K562 (cell line): ENCODE measurements around the gene B4GALNT3. TPM values are rescaled to one million over a fixed set of nuclear protein-coding genes. Genes with fewer than 3 reads are reported as not detected.

Source experiments
- ATAC-seq: fragments of 200-7000 bp; cut with Tn5 transposase; 3 replicates; pipeline ENCODE4 v1.9.1; 2020; ENCODE audit warnings: moderate library complexity
- BruUV-seq: library from RNA; stranded (reverse); fragments of 400-500 nt; replicated peaks from 2 replicates; lab custom pipeline; 2021; lab: Mats Ljungman, UMichigan
- CTCF ChIA-PET: fragments of 300-600 bp; formaldehyde crosslinking; extraction: SDS; loops from one replicate; lab custom pipeline; 2021; ENCODE audit warnings: low intra/inter-chr PET ratio; lab: Yijun Ruan, JAX
- POLR2A ChIA-PET: fragments of 300-600, 350-650 bp; sonication (Branson Sonifier 250); formaldehyde crosslinking; extraction: SDS; loops from one replicate; lab custom pipeline; 2021; ENCODE audit warnings: antibody characterized with exemption, inconsistent platforms; lab: Yijun Ruan, JAX
- DNase-seq, 4 experiments: peaks; one replicate each; pipeline versions ENCODE4 v3.0.0 to v3.0.0-alpha.2; 2011 to 2018; ENCODE audit warnings: low spot score in 3 of 4, mixed read lengths in 3 of 4; ENCODE audit errors: extremely low read depth in 1 of 4
- FAIRE-seq: peaks from 2 replicates; lab custom pipeline; 2011; peaks lifted over from hg19 to GRCh38; lab: Jason Lieb, UNC
- H2AFZ ChIP-seq: 2 replicates; pipeline ENCODE4 v1.6.0; 2011; ENCODE audit warnings: low read depth, low read length, control low read depth, inconsistent platforms
- H3K27ac ChIP-seq: fragments of 200-600 bp; 3 replicates; pipeline ENCODE4 v1.8.0; 2011; ENCODE audit warnings: low read depth, mild to moderate bottlenecking, control low read depth, inconsistent platforms, low read length, moderate library complexity, mixed read lengths; ENCODE audit errors: extremely low read depth
- H3K27me3 ChIP-seq, 2 experiments: fragments of 300-600 bp in 1 of 2; 2 replicates in 1 of 2; 3 replicates in 1 of 2; pipeline versions ENCODE4 v1.6.0 to v1.8.0; 2011; ENCODE audit warnings: inconsistent platforms in 2 of 2, low read length in 2 of 2, mild to moderate bottlenecking in 1 of 2, mixed read lengths in 1 of 2, moderate library complexity in 1 of 2; ENCODE audit not compliant: control insufficient read depth in 2 of 2, insufficient read depth in 2 of 2
- H3K36me3 ChIP-seq: fragments of 300-600 bp; 3 replicates; pipeline ENCODE4 v1.8.0; 2011; ENCODE audit warnings: mild to moderate bottlenecking, low read length, inconsistent platforms; ENCODE audit not compliant: control insufficient read depth, insufficient read depth
- H3K4me1 ChIP-seq, 2 experiments: fragments of 200-600 bp in 1 of 2; replicated peaks in 1 of 2; 2 replicates in 1 of 2; 3 replicates in 1 of 2; pipeline versions ENCODE4 v1.5.1 to v1.8.0; 2011; ENCODE audit warnings: inconsistent platforms in 2 of 2, low read length in 2 of 2, mild to moderate bottlenecking in 1 of 2, mixed read lengths in 1 of 2, moderate library complexity in 1 of 2; ENCODE audit not compliant: control insufficient read depth in 2 of 2, insufficient read depth in 2 of 2
- H3K4me2 ChIP-seq: 2 replicates; pipeline ENCODE4 v1.6.1; 2011; ENCODE audit warnings: low read length, control low read depth, inconsistent platforms, mixed read lengths; ENCODE audit not compliant: insufficient read depth
- H3K4me3 ChIP-seq: fragments of 200-600 bp; sonication (generic), shearing (Covaris generic); 2 replicates; pipeline ENCODE4 v1.5.1; 2016; ENCODE audit warnings: control low read depth, inconsistent platforms
- H3K79me2 ChIP-seq: fragments of 200-600 bp; 3 replicates; pipeline ENCODE4 v1.8.0; 2011; ENCODE audit warnings: low read length, inconsistent platforms; ENCODE audit not compliant: control insufficient read depth, insufficient read depth
- H3K9ac ChIP-seq, 2 experiments: 2 replicates each; pipeline versions ENCODE4 v1.6.0 to v1.6.1; 2011; ENCODE audit warnings: low read depth in 2 of 2, low read length in 2 of 2, control low read depth in 1 of 2, inconsistent platforms in 1 of 2, mild to moderate bottlenecking in 1 of 2, mixed read lengths in 1 of 2; ENCODE audit not compliant: insufficient read depth in 1 of 2
- H3K9me1 ChIP-seq: one replicate; pipeline ENCODE4 v1.6.0; 2011; ENCODE audit warnings: inconsistent platforms, mild to moderate bottlenecking, low read length, moderate library complexity; ENCODE audit not compliant: control insufficient read depth, insufficient read depth
- H3K9me3 ChIP-seq: replicated peaks from 2 replicates; pipeline ENCODE4 v1.5.1; 2011; ENCODE audit warnings: low read depth, low read length, inconsistent platforms; ENCODE audit not compliant: control insufficient read depth, insufficient read depth
- H4K20me1 ChIP-seq: replicated peaks from 2 replicates; pipeline ENCODE4 v1.6.1; 2011; ENCODE audit warnings: low read length, inconsistent platforms, mixed read lengths; ENCODE audit not compliant: control insufficient read depth, insufficient read depth
- NONO ChIP-seq, 2 experiments: fragments of 200-400 bp in 1 of 2; fragments of 450-650 bp in 1 of 2; formaldehyde crosslinking in 1 of 2; IDR thresholded peaks; 2 replicates each; pipeline ENCODE4 v1.6.1; 2017; ENCODE audit warnings: low read depth in 2 of 2, mild to moderate bottlenecking in 2 of 2, moderate library complexity in 2 of 2, low read length in 1 of 2
- PHB2 ChIP-seq: fragments of 450-650 bp; IDR thresholded peaks from 2 replicates; pipeline ENCODE4 v1.6.1; 2017; ENCODE audit warnings: low read depth
- POLR2B ChIP-seq: fragments of 450-650 bp; IDR thresholded peaks from 2 replicates; pipeline ENCODE4 v1.6.1; 2018; ENCODE audit warnings: low read depth; ENCODE audit not compliant: partially characterized antibody
- SNRNP70 ChIP-seq: fragments of 200-400 bp; formaldehyde crosslinking; optimal IDR thresholded peaks from 2 replicates; pipeline ENCODE3; 2017; ENCODE audit warnings: low read depth, low read length
- ZNF444 ChIP-seq: fragments of 250-450 bp; sonication (Bioruptor Pico); IDR thresholded peaks from 2 replicates; pipeline ENCODE4 v1.4.0; 2020; ENCODE audit warnings: mild to moderate bottlenecking, moderate library complexity
- ZNF644 ChIP-seq: fragments of 200-800 bp; sonication (Bioruptor generic); IDR thresholded peaks from 2 replicates; pipeline ENCODE4 v1.6.1; 2016; ENCODE audit warnings: low read depth, missing genetic modification characterization, missing compliant biosample characterization
- WGBS: fragments of 100-300 bp; shearing (Covaris generic); methylation state at CpG from one replicate; pipeline ENCODE4 v1.1.6; 2016; ENCODE audit warnings: low coverage, mixed read lengths; ENCODE audit not compliant: insufficient coverage; ENCODE audit errors: missing lambda C conversion rate; 5-methylcytosine and 5-hydroxymethylcytosine counted together
- in situ Hi-C: fragments of 300-500 bp; cut with MboI; formaldehyde crosslinking; loops from 4 replicates; pipeline ENCODE4 v1.15.0; 2018; ENCODE audit warnings: inconsistent platforms, mixed read lengths
- intact Hi-C: fragments of 100-400 bp; cut with micrococcal nuclease; formaldehyde crosslinking; loops from 2 replicates; pipeline ENCODE4 v1.14.2; 2022
- polyA plus RNA-seq, 8 experiments: library from polyadenylated mRNA; depleted of rRNA in 4 of 8; stranded (reverse) in 5 of 8; unstranded in 3 of 8; fragments of >200 nt; fragmentation: Nextera tagmentation in 2 of 8; fragmentation: Illumina TruSeq in 1 of 8; extraction: Ambion mirVana in 2 of 8; extraction: Trizol in 1 of 8; gene quantifications; 2 replicates each; pipeline versions ENCODE4 v1.2.1 to v1.2.3, GENCODE V29; 2011 to 2014; ENCODE audit warnings: inconsistent platforms in 1 of 8, missing spikeins in 1 of 8
- total RNA-seq, 7 experiments: library from RNA; depleted of rRNA in 6 of 7; stranded (reverse); fragments of >200 nt in 6 of 7; fragmentation: Illumina TruSeq in 2 of 7; extraction: Trizol in 2 of 7; gene quantifications; 2 replicates each; pipeline versions ENCODE4 v1.2.1 to v1.2.3, GENCODE V29; 2011 to 2021; ENCODE audit warnings: low replicate concordance in 1 of 7
- TF ChIP-seq, protein P1 (sequence below): fragments of 250-450 bp; sonication (Bioruptor Pico); IDR thresholded peaks from 2 replicates; pipeline ENCODE4 v1.9.0; 2021; ENCODE audit warnings: mild to moderate bottlenecking, inconsistent platforms
- TF ChIP-seq, protein P2 (sequence below), 2 experiments: fragments of 450-650 bp in 1 of 2; sonication (generic) in 1 of 2; formaldehyde crosslinking; conservative IDR thresholded peaks; 2 replicates each; pipeline versions ENCODE4 v1.4.0 to v1.8.1; 2020 to 2022; ENCODE audit warnings: mild to moderate bottlenecking in 1 of 2, missing genetic modification reagents in 1 of 2

The B4GALNT3 gene
- total and polyA plus RNA-seq, 9 of the 15 experiments (the other 6 are each of a cell fraction or from before 2014, with no cell fraction given): 0.04 to 0.36 (median 0.10) TPM; not detected in 6

DNA sequence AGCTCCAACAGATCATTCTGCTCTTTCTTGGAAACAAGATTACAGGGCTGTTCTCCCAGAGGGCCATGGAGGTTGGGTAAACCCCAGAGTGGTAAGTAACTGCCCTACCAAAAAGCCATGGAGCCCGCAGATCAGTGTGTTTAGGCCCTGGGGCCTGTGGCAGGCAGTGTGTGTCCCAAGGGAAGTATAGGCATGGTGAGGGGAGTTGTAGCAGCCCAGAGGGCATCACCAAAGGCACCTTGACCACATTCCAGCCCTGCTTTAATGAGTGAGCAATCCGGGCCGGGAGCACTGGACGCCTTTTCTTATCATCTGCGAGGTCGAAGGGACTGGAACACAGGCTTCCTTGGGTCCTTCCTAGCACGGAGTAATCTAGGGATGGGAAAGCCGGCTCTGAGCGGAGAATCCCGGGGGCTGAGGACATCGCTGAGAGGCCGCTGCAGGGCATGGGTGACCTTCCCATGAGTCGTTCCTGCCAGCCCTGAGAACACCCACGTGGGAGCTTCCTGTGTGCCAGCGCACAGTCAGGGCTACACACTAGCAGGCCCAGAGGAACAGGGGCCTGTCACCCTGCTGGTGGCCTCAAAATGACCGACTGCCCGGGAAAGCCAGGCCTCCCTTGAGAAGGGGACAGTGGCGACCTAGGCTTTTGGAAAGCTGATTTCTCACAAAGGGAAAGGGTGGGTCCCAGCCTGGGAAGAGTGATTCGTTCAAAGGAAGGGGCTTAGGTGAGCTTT, 112.2 kb downstream of the B4GALNT3 start:
- in situ Hi-C loops: loop anchor here (5.0 to 25.0 kb wide), 3 partner anchors 180 to 1015 kb away; partner anchors contain the start of genes FBXL14, RAD52 and WNK1

More for the DNA sequence above, 112.2 kb downstream of the B4GALNT3 start:
- ATAC-seq (no peak), DNase-seq (no peak), FAIRE-seq (no peak)
- BruUV-seq: no TSS peak
- ChIA-PET CTCF (no interaction called here), POLR2A (interaction anchor here (0.6 kb wide), 1 partner anchor 408 kb away, joined by 3 read pairs; no protein-coding TSS in a partner anchor)
- Histone ChIP-seq H3K9ac (peak overlapping the region in 1 of 2 experiments; percentile 33; a peak in 1 of 4 replicates), H3K4me1 (peaks cover 28 to 52% of the 10 kb centered on the region in 2 experiments; a peak in 4 of 5 replicates), H3K4me3 (no peak overlapping the region), H3K27me3 (no peaks in the 10 kb centered on the region), H3K9me3 (no peaks in the 10 kb centered on the region), H3K36me3 (no peaks in the 10 kb centered on the region), H3K27ac (peak overlapping the region; percentile 48; the same call in 1 of the 3 replicates), H4K20me1 (no peaks in the 10 kb centered on the region), H3K79me2 (no peaks in the 10 kb centered on the region), H3K4me2 (no peak overlapping the region), H2AFZ (peak overlapping the region; percentile 68; the same call in 1 of the 2 replicates), H3K9me1 (no peaks in the 10 kb centered on the region)
- intact Hi-C loops: loop anchor here (5.0 to 10.0 kb wide), 3 partner anchors 375 to 1033 kb away; partner anchors contain the start of gene RAD52
- TF ChIP-seq POLR2B (no peak), SNRNP70 (no peak), ZNF644 (tag) (no peak), ZNF444 (no peak), PHB2 (no peak), NONO (IDR thresholded peaks at IDR 0.05; ENCODE audit: low read depth in 2 of 2, low read length in 1 of 2) (no peak)
- TF ChIP-seq, protein P1, sequence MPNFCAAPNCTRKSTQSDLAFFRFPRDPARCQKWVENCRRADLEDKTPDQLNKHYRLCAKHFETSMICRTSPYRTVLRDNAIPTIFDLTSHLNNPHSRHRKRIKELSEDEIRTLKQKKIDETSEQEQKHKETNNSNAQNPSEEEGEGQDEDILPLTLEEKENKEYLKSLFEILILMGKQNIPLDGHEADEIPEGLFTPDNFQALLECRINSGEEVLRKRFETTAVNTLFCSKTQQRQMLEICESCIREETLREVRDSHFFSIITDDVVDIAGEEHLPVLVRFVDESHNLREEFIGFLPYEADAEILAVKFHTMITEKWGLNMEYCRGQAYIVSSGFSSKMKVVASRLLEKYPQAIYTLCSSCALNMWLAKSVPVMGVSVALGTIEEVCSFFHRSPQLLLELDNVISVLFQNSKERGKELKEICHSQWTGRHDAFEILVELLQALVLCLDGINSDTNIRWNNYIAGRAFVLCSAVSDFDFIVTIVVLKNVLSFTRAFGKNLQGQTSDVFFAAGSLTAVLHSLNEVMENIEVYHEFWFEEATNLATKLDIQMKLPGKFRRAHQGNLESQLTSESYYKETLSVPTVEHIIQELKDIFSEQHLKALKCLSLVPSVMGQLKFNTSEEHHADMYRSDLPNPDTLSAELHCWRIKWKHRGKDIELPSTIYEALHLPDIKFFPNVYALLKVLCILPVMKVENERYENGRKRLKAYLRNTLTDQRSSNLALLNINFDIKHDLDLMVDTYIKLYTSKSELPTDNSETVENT (CRISPR knock-in tag): no peak
- TF ChIP-seq, protein P2, sequence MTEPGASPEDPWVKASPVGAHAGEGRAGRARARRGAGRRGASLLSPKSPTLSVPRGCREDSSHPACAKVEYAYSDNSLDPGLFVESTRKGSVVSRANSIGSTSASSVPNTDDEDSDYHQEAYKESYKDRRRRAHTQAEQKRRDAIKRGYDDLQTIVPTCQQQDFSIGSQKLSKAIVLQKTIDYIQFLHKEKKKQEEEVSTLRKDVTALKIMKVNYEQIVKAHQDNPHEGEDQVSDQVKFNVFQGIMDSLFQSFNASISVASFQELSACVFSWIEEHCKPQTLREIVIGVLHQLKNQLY (CRISPR knock-in tag; conservative IDR thresholded peaks at IDR 0.05): no peak
- 75% methylated on average over 12 of the region's 19 CpGs for WGBS
